Neural cell (in vitro differentiated cells): ENCODE results near the gene NMT1. TPM values are rescaled to one million over a fixed set of nuclear protein-coding genes. Genes with fewer than 3 reads are reported as not detected.

Experiments used
- H2AFZ ChIP-seq: fragments of 200-600, 300-800 bp; sonication (generic), shearing (Covaris generic); 2 replicates; pipeline ENCODE4 v1.6.0; 2014; ENCODE audit warnings: low read depth, mild to moderate bottlenecking, antibody characterized with exemption, low read length, moderate library complexity
- H3F3A ChIP-seq: fragments of 200-600 bp; shearing (Covaris generic); 2 replicates; pipeline ENCODE4 v1.6.1; 2016; ENCODE audit warnings: mild to moderate bottlenecking, moderate library complexity, mixed read lengths, antibody characterized with exemption, low read length; ENCODE audit not compliant: insufficient read depth, poor library complexity, severe bottlenecking
- H3K27ac ChIP-seq: fragments of 200-600, 300-800 bp; sonication (generic), shearing (Covaris generic); 2 replicates; pipeline ENCODE4 v1.5.1; 2014; ENCODE audit warnings: mild to moderate bottlenecking, low read length, moderate library complexity
- H3K27me3 ChIP-seq: fragments of 300-800, 200-600 bp; sonication (generic), shearing (Covaris generic); 2 replicates; pipeline ENCODE4 v1.6.0; 2014; ENCODE audit warnings: mild to moderate bottlenecking, low read depth, low read length, moderate library complexity; ENCODE audit not compliant: insufficient read depth
- H3K36me3 ChIP-seq: fragments of 300-800, 200-600 bp; sonication (generic), shearing (Covaris generic); 2 replicates; pipeline ENCODE4 v1.5.1; 2014; ENCODE audit warnings: mild to moderate bottlenecking, antibody characterized with exemption, low read length, moderate library complexity; ENCODE audit not compliant: insufficient read depth
- H3K4me2 ChIP-seq: fragments of 300-800, 200-600 bp; sonication (generic), shearing (Covaris generic); 2 replicates; pipeline ENCODE4 v1.6.0; 2014; ENCODE audit warnings: mild to moderate bottlenecking, low read length
- H3K4me3 ChIP-seq: fragments of 300-800, 200-600 bp; sonication (generic), shearing (Covaris generic); 2 replicates; pipeline ENCODE4 v1.5.1; 2014; ENCODE audit warnings: mild to moderate bottlenecking, low read length, moderate library complexity
- H3K79me2 ChIP-seq: fragments of 200-600 bp; shearing (Covaris generic); replicated peaks from 2 replicates; pipeline ENCODE4 v1.6.0; 2014; ENCODE audit warnings: mild to moderate bottlenecking, low read length, moderate library complexity; ENCODE audit not compliant: insufficient read depth
- H3K9ac ChIP-seq: fragments of 300-800, 200-600 bp; sonication (generic), shearing (Covaris generic); 2 replicates; pipeline ENCODE4 v1.6.1; 2016; ENCODE audit warnings: mild to moderate bottlenecking, low read length, mixed read lengths
- H3K9me2 ChIP-seq: fragments of 200-600 bp; shearing (Covaris generic); 2 replicates; pipeline ENCODE4 v1.6.1; 2016; ENCODE audit warnings: mild to moderate bottlenecking, low read length, mixed read lengths; ENCODE audit not compliant: insufficient read depth
- H3K9me3 ChIP-seq: fragments of 200-600, 300-800 bp; sonication (generic), shearing (Covaris generic); 2 replicates; pipeline ENCODE4 v1.6.1; 2016; ENCODE audit warnings: mild to moderate bottlenecking, mixed run types, low read length, moderate library complexity, mixed read lengths
- H4K20me1 ChIP-seq: fragments of 200-600 bp; shearing (Covaris generic); 2 replicates; pipeline ENCODE4 v1.6.1; 2016; ENCODE audit warnings: mild to moderate bottlenecking, mixed run types; ENCODE audit not compliant: insufficient read depth
- EP300 ChIP-seq: fragments of 450-650 bp; conservative IDR thresholded peaks from 2 replicates; pipeline ENCODE4 v1.6.1; 2014; ENCODE audit warnings: antibody characterized with exemption, mild to moderate bottlenecking, moderate library complexity; ENCODE audit not compliant: poor library complexity, severe bottlenecking
- EZH2 ChIP-seq: fragments of 200-600, 300-800 bp; shearing (Covaris generic), sonication (generic); IDR thresholded peaks from 2 replicates; pipeline ENCODE4 v1.6.1; 2014; ENCODE audit warnings: antibody characterized with exemption, low read length, borderline replicate concordance, mild to moderate bottlenecking; ENCODE audit not compliant: insufficient read depth, poor library complexity, severe bottlenecking
- MXI1 ChIP-seq: fragments of 450-650 bp; conservative IDR thresholded peaks from 2 replicates; pipeline ENCODE4 v1.6.1; 2014; ENCODE audit warnings: antibody characterized with exemption, mild to moderate bottlenecking; ENCODE audit not compliant: poor library complexity, severe bottlenecking
- POLR2AphosphoS5 ChIP-seq: IDR thresholded peaks from 2 replicates; pipeline ENCODE4 v1.6.1; 2012
- RAD21 ChIP-seq: fragments of 450-650 bp; conservative IDR thresholded peaks from 2 replicates; pipeline ENCODE4 v1.6.1; 2014; ENCODE audit warnings: antibody characterized with exemption, mild to moderate bottlenecking, moderate library complexity
- REST ChIP-seq: IDR thresholded peaks from 2 replicates; pipeline ENCODE4 v1.6.1; 2012; ENCODE audit warnings: borderline replicate concordance
- SMC3 ChIP-seq: fragments of 450-650 bp; conservative IDR thresholded peaks from 2 replicates; pipeline ENCODE4 v1.6.1; 2014; ENCODE audit warnings: antibody characterized with exemption, mild to moderate bottlenecking, moderate library complexity; ENCODE audit not compliant: poor library complexity
- TAF1 ChIP-seq: IDR thresholded peaks from 2 replicates; pipeline ENCODE4 v1.6.1; 2012; ENCODE audit warnings: low read depth
- polyA plus RNA-seq: library from polyadenylated mRNA; depleted of rRNA; stranded (reverse); fragments of >200 nt; gene quantifications from 2 replicates; pipeline ENCODE4 v1.2.3, GENCODE V29; 2014
- TF ChIP-seq, protein P1 (sequence below): fragments of 450-650 bp; IDR thresholded peaks from 2 replicates; pipeline ENCODE4 v1.5.1; 2014; ENCODE audit warnings: antibody characterized with exemption, mild to moderate bottlenecking, moderate library complexity; ENCODE audit not compliant: poor library complexity, severe bottlenecking

The NMT1 gene
- polyA plus RNA-seq, 1 donor from 2014 or later, result 23.4 TPM

- no peaks in the 10 kb centered on the region for H4K20me1 ChIP-seq
- TF ChIP-seq RAD21, result no peak
- no peak for TF ChIP-seq EZH2
- TF ChIP-seq SMC3, result no peak
- TF ChIP-seq TAF1, result no peak
- no peak for TF ChIP-seq EP300
- TF ChIP-seq, protein P1, sequence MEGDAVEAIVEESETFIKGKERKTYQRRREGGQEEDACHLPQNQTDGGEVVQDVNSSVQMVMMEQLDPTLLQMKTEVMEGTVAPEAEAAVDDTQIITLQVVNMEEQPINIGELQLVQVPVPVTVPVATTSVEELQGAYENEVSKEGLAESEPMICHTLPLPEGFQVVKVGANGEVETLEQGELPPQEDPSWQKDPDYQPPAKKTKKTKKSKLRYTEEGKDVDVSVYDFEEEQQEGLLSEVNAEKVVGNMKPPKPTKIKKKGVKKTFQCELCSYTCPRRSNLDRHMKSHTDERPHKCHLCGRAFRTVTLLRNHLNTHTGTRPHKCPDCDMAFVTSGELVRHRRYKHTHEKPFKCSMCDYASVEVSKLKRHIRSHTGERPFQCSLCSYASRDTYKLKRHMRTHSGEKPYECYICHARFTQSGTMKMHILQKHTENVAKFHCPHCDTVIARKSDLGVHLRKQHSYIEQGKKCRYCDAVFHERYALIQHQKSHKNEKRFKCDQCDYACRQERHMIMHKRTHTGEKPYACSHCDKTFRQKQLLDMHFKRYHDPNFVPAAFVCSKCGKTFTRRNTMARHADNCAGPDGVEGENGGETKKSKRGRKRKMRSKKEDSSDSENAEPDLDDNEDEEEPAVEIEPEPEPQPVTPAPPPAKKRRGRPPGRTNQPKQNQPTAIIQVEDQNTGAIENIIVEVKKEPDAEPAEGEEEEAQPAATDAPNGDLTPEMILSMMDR, result no peak
- TF ChIP-seq POLR2AphosphoS5, result no peak
- TF ChIP-seq MXI1, result no peak
- H3K36me3 ChIP-seq, result no peaks in the 10 kb centered on the region
- H3F3A ChIP-seq, result peaks cover 4% of the 10 kb centered on the region
- H3K9me2 ChIP-seq, result no peaks in the 10 kb centered on the region
- H3K9ac ChIP-seq, result no peak overlapping the region
- H3K4me2 ChIP-seq, result no peak overlapping the region
- H3K27ac ChIP-seq, result no peak overlapping the region
- H3K9me3 ChIP-seq, result no peaks in the 10 kb centered on the region
- H2AFZ ChIP-seq, result no peak overlapping the region
- H3K4me3 ChIP-seq, result no peak overlapping the region
- no peaks in the 10 kb centered on the region for H3K27me3 ChIP-seq
- H3K79me2 ChIP-seq, result no peaks in the 10 kb centered on the region
Measured at GRCh38 chr17:45144199-45145034, 83.3 kb downstream of the NMT1 start.

- H3K27me3 ChIP-seq, result no peaks in the 10 kb centered on the region
- H3K4me3 ChIP-seq, result no peak overlapping the region
- H3K9ac ChIP-seq, result no peak overlapping the region
- no peak overlapping the region for H3K4me2 ChIP-seq
- no peaks in the 10 kb centered on the region for H4K20me1 ChIP-seq
- no peak overlapping the region for H2AFZ ChIP-seq
- H3F3A ChIP-seq, result peaks cover 4% of the 10 kb centered on the region
- peaks cover under 1% of the 10 kb centered on the region for H3K79me2 ChIP-seq
- no peaks in the 10 kb centered on the region for H3K9me2 ChIP-seq
- no peaks in the 10 kb centered on the region for H3K36me3 ChIP-seq
- no peak overlapping the region for H3K27ac ChIP-seq
- TF ChIP-seq EP300, result no peak
- no peak for TF ChIP-seq REST
- no peak for TF ChIP-seq EZH2
- TF ChIP-seq SMC3, result no peak
- no peak for TF ChIP-seq POLR2AphosphoS5
- no peak for TF ChIP-seq TAF1
- TF ChIP-seq, protein P1, result no peak
- TF ChIP-seq RAD21, result no peak
- TF ChIP-seq MXI1, result no peak
- no peaks in the 10 kb centered on the region for H3K9me3 ChIP-seq
Measured at GRCh38 chr17:45145035-45145389, 83.9 kb downstream of the NMT1 start.
